ENCODE measurements around the gene DAG1.

GRCh38 chr3:49523756-49524747 is 54.0 kb downstream of the DAG1 start:
- TF ChIP-seq CTCF (IDR thresholded peaks at IDR 0.05) (no peak), EP300 (IDR thresholded peaks at IDR 0.05; ENCODE audit: low read depth) (no peak), POLR2AphosphoS5 (IDR thresholded peaks at IDR 0.05) (no peak)

Data from transverse colon (tissue), 4 donors.